SK-N-MC (cell line): Measurements from ENCODE around the gene CHRM5.

Experiments used
- EZH2 ChIP-seq: fragments of 200-600 bp; sonication (generic); IDR thresholded peaks from one replicate; pipeline ENCODE4 v1.6.1; 2017; ENCODE audit warnings: antibody characterized with exemption
- POLR2AphosphoS5 ChIP-seq: IDR thresholded peaks from 2 replicates; pipeline ENCODE4 v1.6.1; 2012; ENCODE audit warnings: mild to moderate bottlenecking, low read depth, low read length, borderline replicate concordance

GRCh38 chr15:34076785-34077184 is 108.5 kb downstream of the CHRM5 start:
- TF ChIP-seq EZH2 (no peak), POLR2AphosphoS5 (no peak)
